ENCODE data around the gene GALNT18.

The GALNT18 gene

DNA sequence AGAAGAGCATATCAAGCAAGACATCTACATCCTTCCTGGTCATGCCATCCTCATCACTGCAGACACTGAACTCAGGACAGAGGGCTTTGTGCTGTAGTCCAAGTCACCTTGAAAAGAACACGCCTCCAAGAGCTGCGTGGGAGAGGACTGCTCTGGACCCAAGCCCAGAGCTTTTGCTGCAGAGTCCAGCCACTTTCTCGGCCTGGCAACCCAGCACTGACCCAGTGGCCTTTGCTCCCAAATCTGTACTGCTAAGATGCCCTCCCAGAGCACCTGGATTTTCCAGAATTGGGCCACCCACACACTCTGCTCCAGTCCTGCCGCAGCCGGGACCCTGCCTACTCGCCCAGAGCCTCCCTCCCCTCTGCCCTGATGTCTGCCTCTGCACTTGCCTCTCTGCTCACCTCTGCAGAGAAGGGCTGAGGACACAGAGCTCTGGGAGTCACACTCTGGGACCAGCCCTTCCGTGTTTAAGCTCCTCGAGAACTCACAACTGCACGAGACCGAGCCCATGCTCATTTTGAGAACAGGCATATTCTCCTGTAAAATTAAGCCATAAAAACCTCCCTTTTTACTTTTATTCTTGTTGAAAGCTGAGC is 185.0 kb downstream of the GALNT18 start:
- ChIA-PET CTCF (no interaction called here), POLR2A (no interaction called here)
- DNase-seq: no peak
- Histone ChIP-seq H3K4me1 (ENCODE audit: control extremely low read depth in 1 of 4, control insufficient read depth in 4 of 4, insufficient read depth in 4 of 4, low read length in 3 of 4) (no peaks in the 10 kb centered on the region), H3K27ac (ENCODE audit: insufficient read depth in 1 of 2, low read depth in 1 of 2, low read length in 2 of 2, poor library complexity in 1 of 2, severe bottlenecking in 2 of 2) (no peak overlapping the region), H3K4me3 (ENCODE audit: control insufficient read depth in 1 of 7, extremely low read depth in 1 of 7, insufficient read depth in 4 of 7, low read depth in 2 of 7, low read length in 6 of 7) (no peak overlapping the region), H3K27me3 (replicated peaks in 2 of 5; ENCODE audit: control insufficient read depth in 4 of 5, insufficient read depth in 5 of 5, low read length in 4 of 5) (peaks cover 0 to 36% (median 8%) of the 10 kb centered on the region in 5 experiments), H3K9me3 (ENCODE audit: control extremely low read depth in 1 of 5, control insufficient read depth in 4 of 5, insufficient read depth in 2 of 5, low read depth in 1 of 5, low read length in 4 of 5) (no peaks in the 10 kb centered on the region), H3K36me3 (ENCODE audit: control insufficient read depth in 4 of 4, insufficient read depth in 4 of 4, low read length in 3 of 4) (no peaks in the 10 kb centered on the region)
- 97% methylated on average over 8 of the region's 10 CpGs for WGBS (ENCODE audit: insufficient coverage)

- POLR2A ChIA-PET: interaction anchor here (0.5 kb wide), 1 partner anchor 85 kb away, joined by 3 read pairs; no protein-coding TSS in a partner anchor
- WGBS (ENCODE audit: insufficient coverage): 97% methylated on average over 7 of the region's 12 CpGs
- Histone ChIP-seq H3K4me3 (ENCODE audit: control insufficient read depth in 1 of 7, extremely low read depth in 1 of 7, insufficient read depth in 4 of 7, low read depth in 2 of 7, low read length in 6 of 7) (no peak overlapping the region), H3K36me3 (ENCODE audit: control insufficient read depth in 4 of 4, insufficient read depth in 4 of 4, low read length in 3 of 4) (no peaks in the 10 kb centered on the region), H3K4me1 (ENCODE audit: control extremely low read depth in 1 of 4, control insufficient read depth in 4 of 4, insufficient read depth in 4 of 4, low read length in 3 of 4) (no peaks in the 10 kb centered on the region), H3K27me3 (replicated peaks in 2 of 5; ENCODE audit: control insufficient read depth in 4 of 5, insufficient read depth in 5 of 5, low read length in 4 of 5) (peaks cover 0 to 36% (median 8%) of the 10 kb centered on the region in 5 experiments), H3K9me3 (ENCODE audit: control extremely low read depth in 1 of 5, control insufficient read depth in 4 of 5, insufficient read depth in 2 of 5, low read depth in 1 of 5, low read length in 4 of 5) (no peaks in the 10 kb centered on the region), H3K27ac (ENCODE audit: insufficient read depth in 1 of 2, low read depth in 1 of 2, low read length in 2 of 2, poor library complexity in 1 of 2, severe bottlenecking in 2 of 2) (no peak overlapping the region)
- no peak for DNase-seq
- CTCF ChIA-PET: no interaction called here
These were observed 186.2 kb downstream of the GALNT18 start for GRCh38 chr11:11435635-11436034.

DNA sequence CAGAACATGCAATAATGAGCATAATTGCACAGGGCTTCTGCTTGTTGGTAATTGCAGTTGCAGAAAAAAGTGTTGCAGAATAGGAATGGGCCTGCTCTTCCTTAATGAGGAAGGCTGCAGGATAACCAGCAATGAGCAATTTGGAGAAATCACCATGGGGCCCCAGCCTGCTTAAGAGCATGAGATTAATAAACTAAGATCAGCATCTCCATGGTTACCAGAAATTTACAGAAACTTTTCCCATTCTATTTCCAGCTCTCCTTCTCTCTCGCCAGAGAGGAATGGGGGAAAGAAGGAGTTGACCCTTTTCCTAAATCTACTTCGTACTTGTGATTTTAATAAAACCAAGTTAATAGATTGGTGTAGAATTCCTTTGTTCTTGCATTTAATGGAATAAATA is 187.8 kb downstream of the GALNT18 start:
- CTCF ChIA-PET: interaction anchor here (0.6 kb wide), 1 partner anchor 1188 kb away, joined by 4 read pairs; no protein-coding TSS in a partner anchor
- DNase-seq: no peak
- Histone ChIP-seq H3K9me3 (ENCODE audit: control extremely low read depth in 1 of 5, control insufficient read depth in 4 of 5, insufficient read depth in 2 of 5, low read depth in 1 of 5, low read length in 4 of 5) (no peaks in the 10 kb centered on the region), H3K27ac (ENCODE audit: insufficient read depth in 1 of 2, low read depth in 1 of 2, low read length in 2 of 2, poor library complexity in 1 of 2, severe bottlenecking in 2 of 2) (no peak overlapping the region), H3K36me3 (ENCODE audit: control insufficient read depth in 4 of 4, insufficient read depth in 4 of 4, low read length in 3 of 4) (no peaks in the 10 kb centered on the region), H3K4me1 (ENCODE audit: control extremely low read depth in 1 of 4, control insufficient read depth in 4 of 4, insufficient read depth in 4 of 4, low read length in 3 of 4) (no peaks in the 10 kb centered on the region), H3K27me3 (replicated peaks in 2 of 5; ENCODE audit: control insufficient read depth in 4 of 5, insufficient read depth in 5 of 5, low read length in 4 of 5) (peaks cover 0 to 46% (median 16%) of the 10 kb centered on the region in 5 experiments), H3K4me3 (ENCODE audit: control insufficient read depth in 1 of 7, extremely low read depth in 1 of 7, insufficient read depth in 4 of 7, low read depth in 2 of 7, low read length in 6 of 7) (no peak overlapping the region)
- 100% methylated on average over 1 of the region's 2 CpGs for WGBS (ENCODE audit: insufficient coverage)
- POLR2A ChIA-PET: no interaction called here

- ChIA-PET CTCF (no interaction called here), POLR2A (interaction anchor here (1.5 kb wide), 1 partner anchor 12 kb away, joined by 3 read pairs; no protein-coding TSS in a partner anchor)
- no peak overlapping the region for H3K4me3 ChIP-seq (ENCODE audit: control insufficient read depth in 1 of 7, extremely low read depth in 1 of 7, insufficient read depth in 4 of 7, low read depth in 2 of 7, low read length in 6 of 7)
- H3K27me3 ChIP-seq (replicated peaks in 2 of 5; ENCODE audit: control insufficient read depth in 4 of 5, insufficient read depth in 5 of 5, low read length in 4 of 5): peaks cover 0 to 54% (median 13%) of the 10 kb centered on the region in 5 experiments
- WGBS (ENCODE audit: insufficient coverage): 98% methylated on average over 13 of the region's 13 CpGs
- no peaks in the 10 kb centered on the region for H3K4me1 ChIP-seq (ENCODE audit: control extremely low read depth in 1 of 4, control insufficient read depth in 4 of 4, insufficient read depth in 4 of 4, low read length in 3 of 4)
- no peak for DNase-seq
- no peaks in the 10 kb centered on the region for H3K9me3 ChIP-seq (ENCODE audit: control extremely low read depth in 1 of 5, control insufficient read depth in 4 of 5, insufficient read depth in 2 of 5, low read depth in 1 of 5, low read length in 4 of 5)
- H3K36me3 ChIP-seq (ENCODE audit: control insufficient read depth in 4 of 4, insufficient read depth in 4 of 4, low read length in 3 of 4): no peaks in the 10 kb centered on the region
- no peak overlapping the region for H3K27ac ChIP-seq (ENCODE audit: insufficient read depth in 1 of 2, low read depth in 1 of 2, low read length in 2 of 2, poor library complexity in 1 of 2, severe bottlenecking in 2 of 2)
These were observed 189.0 kb downstream of the GALNT18 start for GRCh38 chr11:11432621-11433319.

DNA sequence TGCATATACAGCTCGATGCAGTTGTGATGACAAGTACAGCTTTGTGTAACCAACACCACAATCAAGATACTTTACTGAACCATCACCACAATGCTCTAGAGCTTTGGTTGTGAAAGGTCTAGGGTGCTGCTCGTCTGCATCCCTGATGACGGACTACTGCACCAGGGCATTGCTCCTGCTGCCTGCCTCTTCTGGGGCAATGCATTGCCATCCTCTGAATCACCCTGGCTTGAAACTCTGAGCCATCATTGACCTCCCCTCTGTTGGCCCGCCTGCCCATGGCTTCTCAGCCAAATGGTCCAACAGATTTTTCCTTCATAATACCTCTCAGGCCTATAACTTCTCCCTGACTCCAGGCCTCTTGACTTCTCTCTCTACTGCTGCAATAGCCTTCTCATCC is 191.4 kb downstream of the GALNT18 start:
- Histone ChIP-seq H3K4me3 (ENCODE audit: control insufficient read depth in 1 of 7, extremely low read depth in 1 of 7, insufficient read depth in 4 of 7, low read depth in 2 of 7, low read length in 6 of 7) (no peak overlapping the region), H3K9me3 (ENCODE audit: control extremely low read depth in 1 of 5, control insufficient read depth in 4 of 5, insufficient read depth in 2 of 5, low read depth in 1 of 5, low read length in 4 of 5) (no peaks in the 10 kb centered on the region), H3K27me3 (replicated peaks in 2 of 5; ENCODE audit: control insufficient read depth in 4 of 5, insufficient read depth in 5 of 5, low read length in 4 of 5) (peaks cover 0 to 56% (median 18%) of the 10 kb centered on the region in 5 experiments), H3K27ac (ENCODE audit: insufficient read depth in 1 of 2, low read depth in 1 of 2, low read length in 2 of 2, poor library complexity in 1 of 2, severe bottlenecking in 2 of 2) (no peak overlapping the region), H3K36me3 (ENCODE audit: control insufficient read depth in 4 of 4, insufficient read depth in 4 of 4, low read length in 3 of 4) (no peaks in the 10 kb centered on the region), H3K4me1 (ENCODE audit: control extremely low read depth in 1 of 4, control insufficient read depth in 4 of 4, insufficient read depth in 4 of 4, low read length in 3 of 4) (no peaks in the 10 kb centered on the region)
- DNase-seq: no peak
- POLR2A ChIA-PET: no interaction called here
- 94% methylated on average over 4 of the region's 4 CpGs for WGBS (ENCODE audit: insufficient coverage)
- CTCF ChIA-PET: no interaction called here

DNA sequence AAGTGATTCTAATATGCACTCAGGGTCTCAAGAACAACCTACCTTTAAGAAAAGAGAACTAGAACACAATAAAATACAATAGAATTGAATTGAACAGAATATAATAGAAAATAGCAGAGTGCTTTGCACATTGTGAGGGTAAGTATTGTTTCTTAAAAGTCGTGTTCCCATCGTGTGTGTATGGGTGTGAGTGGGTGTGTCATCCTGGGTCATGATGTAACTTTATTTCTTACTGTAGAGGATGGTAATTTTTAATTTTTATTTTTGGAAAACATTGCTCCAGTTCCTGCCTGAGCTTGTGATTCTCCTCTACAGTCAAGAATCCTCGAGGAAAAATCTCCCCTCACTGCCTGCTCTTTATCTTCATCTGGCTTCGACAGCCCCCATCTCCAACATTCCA is 193.1 kb downstream of the GALNT18 start:
- WGBS (ENCODE audit: insufficient coverage): 100% methylated on average over 3 of the region's 4 CpGs
- Histone ChIP-seq H3K9me3 (ENCODE audit: control extremely low read depth in 1 of 5, control insufficient read depth in 4 of 5, insufficient read depth in 2 of 5, low read depth in 1 of 5, low read length in 4 of 5) (no peaks in the 10 kb centered on the region), H3K27me3 (replicated peaks in 2 of 5; ENCODE audit: control insufficient read depth in 4 of 5, insufficient read depth in 5 of 5, low read length in 4 of 5) (peaks cover 0 to 62% (median 18%) of the 10 kb centered on the region in 5 experiments), H3K4me3 (ENCODE audit: control insufficient read depth in 1 of 7, extremely low read depth in 1 of 7, insufficient read depth in 4 of 7, low read depth in 2 of 7, low read length in 6 of 7) (no peak overlapping the region), H3K27ac (ENCODE audit: insufficient read depth in 1 of 2, low read depth in 1 of 2, low read length in 2 of 2, poor library complexity in 1 of 2, severe bottlenecking in 2 of 2) (no peak overlapping the region), H3K36me3 (ENCODE audit: control insufficient read depth in 4 of 4, insufficient read depth in 4 of 4, low read length in 3 of 4) (no peaks in the 10 kb centered on the region), H3K4me1 (ENCODE audit: control extremely low read depth in 1 of 4, control insufficient read depth in 4 of 4, insufficient read depth in 4 of 4, low read length in 3 of 4) (no peaks in the 10 kb centered on the region)
- ChIA-PET CTCF (no interaction called here), POLR2A (no interaction called here)
- no peak for DNase-seq

- Histone ChIP-seq H3K4me3 (ENCODE audit: control insufficient read depth in 1 of 7, extremely low read depth in 1 of 7, insufficient read depth in 4 of 7, low read depth in 2 of 7, low read length in 6 of 7) (no peak overlapping the region), H3K27ac (ENCODE audit: insufficient read depth in 1 of 2, low read depth in 1 of 2, low read length in 2 of 2, poor library complexity in 1 of 2, severe bottlenecking in 2 of 2) (no peak overlapping the region), H3K4me1 (ENCODE audit: control extremely low read depth in 1 of 4, control insufficient read depth in 4 of 4, insufficient read depth in 4 of 4, low read length in 3 of 4) (no peaks in the 10 kb centered on the region), H3K36me3 (ENCODE audit: control insufficient read depth in 4 of 4, insufficient read depth in 4 of 4, low read length in 3 of 4) (no peaks in the 10 kb centered on the region), H3K9me3 (ENCODE audit: control extremely low read depth in 1 of 5, control insufficient read depth in 4 of 5, insufficient read depth in 2 of 5, low read depth in 1 of 5, low read length in 4 of 5) (no peaks in the 10 kb centered on the region), H3K27me3 (replicated peaks in 2 of 5; ENCODE audit: control insufficient read depth in 4 of 5, insufficient read depth in 5 of 5, low read length in 4 of 5) (peaks cover 0 to 60% (median 21%) of the 10 kb centered on the region in 5 experiments)
- DNase-seq: no peak
- CTCF ChIA-PET: interaction anchor here (1.2 to 1.6 kb wide), 2 partner anchors 11 to 113 kb away, joined by 3 read pairs; no protein-coding TSS in a partner anchor
- POLR2A ChIA-PET: no interaction called here
- WGBS (ENCODE audit: insufficient coverage): 94% methylated on average over 5 of the region's 5 CpGs
These were observed 194.3 kb downstream of the GALNT18 start for GRCh38 chr11:11427542-11427941.

All from common myeloid progenitor, CD34-positive (primary cell).